ENCODE data around the gene ST3GAL6.

The ST3GAL6 gene

GRCh38 chr3:98778383-98778782, 15.2 kb downstream of the ST3GAL6 start:
- DNase-seq = no peak

- no peak for DNase-seq
Observed at GRCh38 chr3:98778852-98779413, 15.8 kb downstream of the ST3GAL6 start.

GRCh38 chr3:98779541-98780335, 16.6 kb downstream of the ST3GAL6 start:
- peak; percentile 53 for DNase-seq

- no peak for DNase-seq
Observed at GRCh38 chr3:98780343-98780742, 17.2 kb downstream of the ST3GAL6 start.

- DNase-seq = no peak
Observed at GRCh38 chr3:98782824-98783500, 19.8 kb downstream of the ST3GAL6 start.

GRCh38 chr3:98784042-98784441, 20.9 kb downstream of the ST3GAL6 start:
- no peak for DNase-seq

- no peak for DNase-seq
Observed at GRCh38 chr3:98784666-98785600, 21.8 kb downstream of the ST3GAL6 start.

- no peak for DNase-seq
Observed at GRCh38 chr3:98786364-98787006, 23.3 kb downstream of the ST3GAL6 start.

GRCh38 chr3:98787181-98787580, 24.0 kb downstream of the ST3GAL6 start:
- no peak for DNase-seq

GRCh38 chr3:98788651-98789050, 25.5 kb downstream of the ST3GAL6 start:
- DNase-seq = no peak

GRCh38 chr3:98791341-98792325, 28.5 kb downstream of the ST3GAL6 start:
- DNase-seq = no peak

GRCh38 chr3:98793971-98794370, 30.8 kb downstream of the ST3GAL6 start:
- DNase-seq = no peak

- no peak for DNase-seq
Observed at GRCh38 chr3:98796334-98796733, 33.2 kb downstream of the ST3GAL6 start.

- no peak for DNase-seq
Observed at GRCh38 chr3:98797905-98798304, 34.8 kb downstream of the ST3GAL6 start.

GRCh38 chr3:98798820-98799219, 35.7 kb downstream of the ST3GAL6 start:
- DNase-seq = no peak

GRCh38 chr3:98799479-98799878, 36.3 kb downstream of the ST3GAL6 start:
- DNase-seq = no peak

- no peak for DNase-seq
Observed at GRCh38 chr3:98800401-98800800, 37.3 kb downstream of the ST3GAL6 start.

- no peak for DNase-seq
Observed at GRCh38 chr3:98801043-98801747, 38.1 kb downstream of the ST3GAL6 start.

- no peak for DNase-seq
Observed at GRCh38 chr3:98805571-98805970, 42.4 kb downstream of the ST3GAL6 start.

- no peak for DNase-seq
Observed at GRCh38 chr3:98806521-98806920, 43.4 kb downstream of the ST3GAL6 start.

All from midbrain (tissue), 1 donor.